ENCODE data around the gene SERPINB12.

- no peak for TF ChIP-seq CTCF (IDR thresholded peaks at IDR 0.05 in 2 of 3, conservative IDR thresholded peaks at IDR 0.05 in 1 of 3; ENCODE audit: control insufficient read depth in 2 of 3, extremely low read depth in 1 of 3, insufficient read depth in 1 of 3, low read depth in 3 of 3, low read length in 3 of 3)
- no peak for TF ChIP-seq E2F4 (IDR thresholded peaks at IDR 0.05; ENCODE audit: low read depth, low read length)
- no peak for TF ChIP-seq JUND (IDR thresholded peaks at IDR 0.05; ENCODE audit: low read depth, low read length)
- TF ChIP-seq POLR2A (IDR thresholded peaks at IDR 0.05; ENCODE audit: low read depth, low read length) = no peak
- no peak for TF ChIP-seq SIN3A (IDR thresholded peaks at IDR 0.05; ENCODE audit: low read depth, low read length)
- no peak for TF ChIP-seq CHD1 (IDR thresholded peaks at IDR 0.05; ENCODE audit: low read depth, low read length)
- TF ChIP-seq EZH2 (IDR thresholded peaks at IDR 0.05; ENCODE audit: borderline replicate concordance, control insufficient read depth, low read depth, low read length) = no peak
- no peak for TF ChIP-seq TBL1XR1 (IDR thresholded peaks at IDR 0.05; ENCODE audit: low read depth, low read length)
- no peak for TF ChIP-seq MYC (IDR thresholded peaks at IDR 0.05; ENCODE audit: insufficient read depth, insufficient read length, insufficient replicate concordance, low read length, severe bottlenecking)
- TF ChIP-seq BHLHE40 (IDR thresholded peaks at IDR 0.05; ENCODE audit: borderline replicate concordance in 1 of 2, low read depth in 2 of 2, low read length in 1 of 2) = no peak
Measured at GRCh38 chr18:63603355-63603754, 61.2 kb downstream of the SERPINB12 start.

All from GM12878 (cell line).